ENCODE measurements around the gene C11orf86.
"Not testable (repeated sequence)": the region's sequence is repeated elsewhere in the genome, so short reads cannot be mapped to it uniquely, and the experiment has no call there.

The C11orf86 gene

GRCh38 chr11:66987158-66987620 lies 12.1 kb downstream of the C11orf86 start:
- peak in 1 of 2 donors; percentile 21 for DNase-seq (ENCODE audit: low read depth in 2 of 2)
- no peak for TF ChIP-seq CTCF (IDR thresholded peaks at IDR 0.05; ENCODE audit: low read depth, low read length)
- no peak overlapping the region for H3K4me3 ChIP-seq (replicated peaks in 1 of 2; ENCODE audit: low read depth in 2 of 2, low read length in 2 of 2)

- no peak overlapping the region for H3K4me3 ChIP-seq (replicated peaks in 1 of 2; ENCODE audit: low read depth in 2 of 2, low read length in 2 of 2)
- no peak for TF ChIP-seq CTCF (IDR thresholded peaks at IDR 0.05; ENCODE audit: low read depth, low read length)
- DNase-seq (ENCODE audit: low read depth in 2 of 2), result no peak
Measured at GRCh38 chr11:66987924-66988637, 13.0 kb downstream of the C11orf86 start.

GRCh38 chr11:66988741-66989140 lies 13.6 kb downstream of the C11orf86 start:
- DNase-seq (ENCODE audit: low read depth in 2 of 2); H3K4me3 ChIP-seq (replicated peaks in 1 of 2; ENCODE audit: low read depth in 2 of 2, low read length in 2 of 2): not testable (repeated sequence)

GRCh38 chr11:66989360-66989759 lies 14.3 kb downstream of the C11orf86 start:
- H3K4me3 ChIP-seq (replicated peaks in 1 of 2; ENCODE audit: low read depth in 2 of 2, low read length in 2 of 2); DNase-seq (ENCODE audit: low read depth in 2 of 2): not testable (repeated sequence)

- TF ChIP-seq CTCF (IDR thresholded peaks at IDR 0.05; ENCODE audit: low read depth, low read length), result no peak
- DNase-seq (ENCODE audit: low read depth in 2 of 2), result no peak
- no peak overlapping the region for H3K4me3 ChIP-seq (replicated peaks in 1 of 2; ENCODE audit: low read depth in 2 of 2, low read length in 2 of 2)
Measured at GRCh38 chr11:66992041-66992440, 16.9 kb downstream of the C11orf86 start.

GRCh38 chr11:66996609-66997273 lies 21.6 kb downstream of the C11orf86 start:
- TF ChIP-seq CTCF (IDR thresholded peaks at IDR 0.05; ENCODE audit: low read depth, low read length), result no peak
- peak; percentile 45 to 81 for DNase-seq (ENCODE audit: low read depth in 2 of 2)

GRCh38 chr11:66999555-66999954 lies 24.5 kb downstream of the C11orf86 start:
- no peak for TF ChIP-seq CTCF (IDR thresholded peaks at IDR 0.05; ENCODE audit: low read depth, low read length)
- no peak for DNase-seq (ENCODE audit: low read depth in 2 of 2)
- H3K4me3 ChIP-seq (replicated peaks in 1 of 2; ENCODE audit: low read depth in 2 of 2, low read length in 2 of 2), result no peak overlapping the region

More at GRCh38 chr11:66996609-66997273, 21.6 kb downstream of the C11orf86 start:
- H3K4me3 ChIP-seq (replicated peaks in 1 of 2; ENCODE audit: low read depth in 2 of 2, low read length in 2 of 2), result no peak overlapping the region
